ENCODE measurements around the gene KRT7. TPM values are rescaled to one million over a fixed set of nuclear protein-coding genes. Genes with fewer than 3 reads are reported as not detected.
A peak's percentile ranks its signal among the peaks of the same experiment; 100 is the strongest.

KRT7 gene
- total RNA-seq, 3 donors from 2014 or later: 1.0 to 6.4 (median 1.7) TPM

DNA sequence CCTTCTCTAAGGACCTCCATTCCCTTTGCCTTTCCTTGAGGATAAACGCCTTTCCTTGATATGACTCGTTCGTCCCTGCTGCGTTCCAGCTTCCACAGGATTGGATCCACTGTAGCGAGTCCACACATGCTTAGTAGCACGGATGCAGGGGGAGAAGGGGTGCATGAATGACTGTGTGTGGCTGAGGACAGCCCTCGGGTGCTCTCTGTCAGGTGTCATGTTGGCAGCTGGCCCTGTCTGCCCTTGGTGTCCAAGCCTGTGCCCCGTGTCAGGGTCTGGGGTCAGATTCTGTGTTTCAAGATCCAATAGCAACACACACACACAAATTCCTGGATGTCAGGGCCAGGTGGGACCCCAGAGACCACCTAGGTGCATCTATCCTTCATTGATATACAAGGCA lies 23.7 kb upstream of the KRT7 start:
- no peaks in the 10 kb centered on the region for H3K36me3 ChIP-seq (ENCODE audit: low read depth)
- TF ChIP-seq, protein P1, sequence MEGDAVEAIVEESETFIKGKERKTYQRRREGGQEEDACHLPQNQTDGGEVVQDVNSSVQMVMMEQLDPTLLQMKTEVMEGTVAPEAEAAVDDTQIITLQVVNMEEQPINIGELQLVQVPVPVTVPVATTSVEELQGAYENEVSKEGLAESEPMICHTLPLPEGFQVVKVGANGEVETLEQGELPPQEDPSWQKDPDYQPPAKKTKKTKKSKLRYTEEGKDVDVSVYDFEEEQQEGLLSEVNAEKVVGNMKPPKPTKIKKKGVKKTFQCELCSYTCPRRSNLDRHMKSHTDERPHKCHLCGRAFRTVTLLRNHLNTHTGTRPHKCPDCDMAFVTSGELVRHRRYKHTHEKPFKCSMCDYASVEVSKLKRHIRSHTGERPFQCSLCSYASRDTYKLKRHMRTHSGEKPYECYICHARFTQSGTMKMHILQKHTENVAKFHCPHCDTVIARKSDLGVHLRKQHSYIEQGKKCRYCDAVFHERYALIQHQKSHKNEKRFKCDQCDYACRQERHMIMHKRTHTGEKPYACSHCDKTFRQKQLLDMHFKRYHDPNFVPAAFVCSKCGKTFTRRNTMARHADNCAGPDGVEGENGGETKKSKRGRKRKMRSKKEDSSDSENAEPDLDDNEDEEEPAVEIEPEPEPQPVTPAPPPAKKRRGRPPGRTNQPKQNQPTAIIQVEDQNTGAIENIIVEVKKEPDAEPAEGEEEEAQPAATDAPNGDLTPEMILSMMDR (IDR thresholded peaks at IDR 0.05): no peak
- no peak for ATAC-seq
- no peaks in the 10 kb centered on the region for H3K4me1 ChIP-seq (ENCODE audit: low read depth)
- no peaks in the 10 kb centered on the region for H3K9me3 ChIP-seq
- peak in 2 of 3 donors; percentile 8 to 17 for DNase-seq
- intact Hi-C loops (cut with DNase I, micrococcal nuclease): no loop called here
- no peak overlapping the region for H3K4me3 ChIP-seq

DNA sequence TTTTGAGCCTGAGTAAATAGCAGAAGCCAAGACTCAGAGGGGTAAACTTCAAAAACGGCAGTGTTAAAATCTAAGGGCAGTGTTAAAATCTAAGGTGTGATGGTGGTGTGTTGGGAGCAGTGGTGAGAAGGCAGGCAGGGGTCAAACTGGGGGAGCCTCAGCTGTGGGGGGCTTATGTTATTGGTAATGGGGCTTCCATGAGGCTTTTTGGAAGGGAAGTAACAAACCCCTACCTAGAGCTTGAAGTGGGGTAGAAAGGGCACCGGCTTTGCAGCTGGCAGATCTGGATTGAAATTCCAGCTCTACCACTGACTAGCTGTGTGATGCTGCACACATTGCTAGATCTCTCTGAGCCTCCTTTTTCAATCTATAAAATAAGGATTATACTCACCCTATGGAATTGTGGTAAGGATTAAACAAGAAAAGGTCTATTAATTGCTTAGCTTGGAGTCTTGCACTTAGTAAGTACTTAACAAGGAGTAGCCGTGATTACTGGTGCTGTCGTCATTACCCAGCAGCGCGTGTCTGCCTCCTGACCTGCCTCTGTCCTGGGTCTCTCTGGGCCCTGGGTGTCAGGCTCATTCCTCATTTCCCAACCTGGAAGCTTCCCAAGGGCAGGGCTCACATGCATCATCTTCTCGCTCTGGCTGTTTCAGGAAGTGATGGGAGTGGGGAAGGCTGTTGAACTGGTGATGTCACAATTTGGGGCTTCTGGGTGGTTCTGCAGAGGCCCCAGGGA lies 22.7 kb upstream of the KRT7 start:
- intact Hi-C loops (cut with DNase I, micrococcal nuclease): loop anchor here in 1 of 2 donors (5.0 kb wide), 1 partner anchor 53 kb away; no protein-coding TSS in a partner anchor
- TF ChIP-seq, protein P1 (IDR thresholded peaks at IDR 0.05): no peak
- H3K4me1 ChIP-seq (ENCODE audit: low read depth): no peaks in the 10 kb centered on the region
- ATAC-seq (no peak), DNase-seq (peak in 1 of 3 donors; percentile 18)
- no peaks in the 10 kb centered on the region for H3K9me3 ChIP-seq
- no peak overlapping the region for H3K4me3 ChIP-seq
- H3K36me3 ChIP-seq (ENCODE audit: low read depth): no peaks in the 10 kb centered on the region

DNA sequence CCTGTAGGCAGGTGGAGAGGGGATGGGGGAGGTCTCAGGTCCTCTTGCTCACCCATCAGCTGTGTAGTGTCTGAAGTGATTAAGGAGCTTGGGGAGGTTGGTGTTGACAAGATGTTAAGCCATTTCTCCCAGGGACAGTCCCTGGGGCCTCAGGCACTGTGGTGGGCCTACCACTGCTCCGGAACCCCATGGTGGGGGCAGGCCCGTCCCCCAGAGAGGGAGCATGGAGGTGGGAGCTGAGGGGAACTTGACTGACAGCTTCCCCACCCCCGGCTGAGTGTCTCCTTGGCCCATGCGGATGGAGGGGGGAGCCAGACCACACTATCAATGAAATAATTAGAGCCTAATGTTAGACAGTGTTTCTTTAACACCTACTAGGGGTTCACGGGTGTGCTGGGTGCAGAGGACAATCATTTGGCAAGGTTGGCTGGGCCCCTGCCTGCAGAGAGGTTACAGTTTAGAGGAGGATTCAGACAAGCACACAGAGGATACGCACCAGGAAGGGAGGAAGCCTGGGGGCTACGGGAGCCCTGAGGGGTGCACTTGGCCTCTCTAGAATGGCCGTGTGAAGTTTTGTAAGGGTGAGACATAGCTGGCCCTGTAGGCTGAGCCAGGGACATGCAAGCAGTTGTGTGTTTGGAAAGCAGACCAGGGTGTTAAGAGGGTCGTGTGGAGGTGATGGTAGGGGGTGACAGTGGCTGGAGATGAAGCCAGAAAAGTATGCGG lies 22.0 kb upstream of the KRT7 start:
- ATAC-seq (no peak), DNase-seq (peak in 1 of 3 donors; percentile 16)
- intact Hi-C loops (cut with DNase I, micrococcal nuclease): loop anchor here in 1 of 2 donors (5.0 kb wide), 1 partner anchor 54 kb away; no protein-coding TSS in a partner anchor

DNA sequence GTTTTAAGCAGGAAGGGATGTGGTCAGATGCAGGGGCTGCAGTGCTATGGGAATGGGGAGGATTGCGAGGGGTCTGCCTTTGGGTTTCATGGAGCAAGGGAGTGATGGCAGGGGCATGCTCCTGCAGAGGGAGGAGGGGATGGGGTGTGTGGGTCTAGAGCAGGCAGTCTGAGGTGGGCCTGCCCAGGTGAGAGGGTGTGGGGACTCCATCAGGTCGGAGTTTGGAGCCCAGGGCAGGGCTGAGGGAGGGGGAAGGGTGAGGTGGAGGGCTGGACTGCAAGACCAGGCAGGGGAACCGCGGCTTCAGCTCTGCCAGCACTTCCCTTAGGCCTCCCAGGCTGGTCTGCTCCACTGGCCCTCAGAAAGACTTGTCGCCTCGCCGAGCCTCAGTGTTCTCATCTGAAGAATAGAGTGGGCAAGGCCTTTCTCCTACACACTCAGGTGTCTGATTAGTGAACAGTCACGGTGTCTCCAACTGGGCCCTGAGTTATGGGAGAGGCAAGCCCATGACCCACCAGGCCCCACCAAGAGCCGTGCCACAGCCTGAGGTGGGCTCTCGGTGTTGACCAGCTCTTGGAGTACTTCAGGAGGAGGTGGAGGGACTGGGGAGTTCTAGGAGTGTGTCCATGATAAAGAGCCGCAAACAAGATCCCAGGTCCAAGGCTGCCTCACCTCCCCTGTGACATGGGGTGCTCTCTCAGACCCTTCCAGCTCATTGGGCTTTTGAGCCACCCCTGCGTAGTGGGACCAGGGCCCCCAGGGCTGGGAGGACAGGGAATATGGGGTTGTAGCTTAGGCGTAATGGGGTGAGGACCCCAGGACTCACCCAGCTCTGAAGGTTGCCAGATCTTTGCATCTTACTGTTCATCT lies 21.1 kb upstream of the KRT7 start:
- ATAC-seq (no peak), DNase-seq (peak in 2 of 3 donors; percentile 18 to 25)
- intact Hi-C loops (cut with DNase I, micrococcal nuclease): loop anchor here in 1 of 2 donors (5.0 kb wide), 1 partner anchor 55 kb away; no protein-coding TSS in a partner anchor
- no peaks in the 10 kb centered on the region for H3K36me3 ChIP-seq (ENCODE audit: low read depth)
- no peak overlapping the region for H3K4me3 ChIP-seq
- peaks cover 3% of the 10 kb centered on the region for H3K4me1 ChIP-seq (ENCODE audit: low read depth)
- TF ChIP-seq, protein P1 (IDR thresholded peaks at IDR 0.05): no peak
- H3K9me3 ChIP-seq: no peaks in the 10 kb centered on the region

More for the DNA sequence above, 22.0 kb upstream of the KRT7 start:
- no peaks in the 10 kb centered on the region for H3K9me3 ChIP-seq
- TF ChIP-seq, protein P1 (IDR thresholded peaks at IDR 0.05): no peak
- H3K36me3 ChIP-seq (ENCODE audit: low read depth): no peaks in the 10 kb centered on the region
- no peaks in the 10 kb centered on the region for H3K4me1 ChIP-seq (ENCODE audit: low read depth)
- no peak overlapping the region for H3K4me3 ChIP-seq
